Measurements from ENCODE around the gene TM9SF1.

- no peak for TF ChIP-seq RFX5 (IDR thresholded peaks at IDR 0.05; ENCODE audit: low read depth, low read length)
- TF ChIP-seq CHD2 (IDR thresholded peaks at IDR 0.05; ENCODE audit: borderline replicate concordance, low read depth, low read length) = no peak
Measured at GRCh38 chr14:24189460-24189859, 5.8 kb downstream of the TM9SF1 start.

All from GM12878 (cell line).